GM23248 (cell line): ENCODE measurements around the gene AIFM1.

Experiments used
- EZH2 ChIP-seq: fragments of 200-600 bp; sonication (generic); IDR thresholded peaks from 2 replicates; pipeline ENCODE4 v1.6.1; 2018; ENCODE audit warnings: antibody characterized with exemption, mild to moderate bottlenecking; ENCODE audit not compliant: insufficient read depth, poor library complexity, severe bottlenecking
- EZH2phosphoT487 ChIP-seq: fragments of 200-600 bp; sonication (generic); IDR thresholded peaks from 2 replicates; pipeline ENCODE4 v1.6.1; 2018; ENCODE audit warnings: antibody characterized with exemption, moderate library complexity, mild to moderate bottlenecking, low read depth; ENCODE audit not compliant: insufficient read depth

DNA sequence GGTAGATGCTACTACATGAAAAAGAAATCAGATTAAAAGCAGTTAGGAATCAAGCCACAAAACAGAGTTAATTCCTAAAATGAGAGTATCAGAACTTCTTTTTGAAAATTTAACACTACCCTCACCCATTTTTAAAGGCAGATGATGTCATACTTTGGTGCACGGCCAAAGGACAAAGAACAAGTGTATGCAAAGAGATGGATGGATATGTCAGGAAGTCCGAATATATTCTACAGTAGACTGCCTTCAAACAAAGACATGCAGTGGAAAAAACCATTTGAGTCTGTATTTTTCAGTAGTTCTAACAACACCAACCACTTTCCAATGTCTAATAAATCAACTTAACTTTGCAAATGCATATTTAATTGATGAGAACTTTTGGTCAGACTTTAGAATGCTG is 2.2 kb downstream of the AIFM1 start:
- TF ChIP-seq EZH2 (no peak), EZH2phosphoT487 (no peak)
